Measurements from ENCODE around the gene TMEM204.
A peak's percentile ranks its signal among the peaks of the same experiment; 100 is the strongest.

TMEM204 gene

DNA sequence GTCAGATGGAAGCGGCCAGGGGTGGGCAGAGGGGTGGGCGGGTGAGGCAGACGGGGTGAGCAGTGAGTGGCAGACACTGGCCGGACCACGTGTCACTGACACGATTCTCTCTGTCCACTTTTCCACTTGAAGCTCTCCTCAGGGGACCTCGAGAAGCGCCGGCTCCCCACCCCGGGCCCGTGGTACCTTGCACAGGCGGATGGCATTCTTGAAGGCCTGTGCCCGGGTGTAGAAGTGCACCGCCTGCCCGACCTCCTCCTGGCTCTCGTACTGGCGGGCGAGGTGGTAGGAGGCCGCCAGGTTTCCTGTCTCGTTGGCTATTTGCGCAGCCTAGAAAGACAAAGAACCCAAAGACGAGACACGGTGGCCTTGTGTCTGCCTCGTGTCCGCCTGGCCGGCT is 9.1 kb upstream of the TMEM204 start:
- no peak for DNase-seq

GRCh38 chr16:1525871-1526607 is 7.4 kb upstream of the TMEM204 start:
- DNase-seq: peak; percentile 16

- no peak for DNase-seq
Measured at GRCh38 chr16:1526608-1527555, 6.6 kb upstream of the TMEM204 start.

DNA sequence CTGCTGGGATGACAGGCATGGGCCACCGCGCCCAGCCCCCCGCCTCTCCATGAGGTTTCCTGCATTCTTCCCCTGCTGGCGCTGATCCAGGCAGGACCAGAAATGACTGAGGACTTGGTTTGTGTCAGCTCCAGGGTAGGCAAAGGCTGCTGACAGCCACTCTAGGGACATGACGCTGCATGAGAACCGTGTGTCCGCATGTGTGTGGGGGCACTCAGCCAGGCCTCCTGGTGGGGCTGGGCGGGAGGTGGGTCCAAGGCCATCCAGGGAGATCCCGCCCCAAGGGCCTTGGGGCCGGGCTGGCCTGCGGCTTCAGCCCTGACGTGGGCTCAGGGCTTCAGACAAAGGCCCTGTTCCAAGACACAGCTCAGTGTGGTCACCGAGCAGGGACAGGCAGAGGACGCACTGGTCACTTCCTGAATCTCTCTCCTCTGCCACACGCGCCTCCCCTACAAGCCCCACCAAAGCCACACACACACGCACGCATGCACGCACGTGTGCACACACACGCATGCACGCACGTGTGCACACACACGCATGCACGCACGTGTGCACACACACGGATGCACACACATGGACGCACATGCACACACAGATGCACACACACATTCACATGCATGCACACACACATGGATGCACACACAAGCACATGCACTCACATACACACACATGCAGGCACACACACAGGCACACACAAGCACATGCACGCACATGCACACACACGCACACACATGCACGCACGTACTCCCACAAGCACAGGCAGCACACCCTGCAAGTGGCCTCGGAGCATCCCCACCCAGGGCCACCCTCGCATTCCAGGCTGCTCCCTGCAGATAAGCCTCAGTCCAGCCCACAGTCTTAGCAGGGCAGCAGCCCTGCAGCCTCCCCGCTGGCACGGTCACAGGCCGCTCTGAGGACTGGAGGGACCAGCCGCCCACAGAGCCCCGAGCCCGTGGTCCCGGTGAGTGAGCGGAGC is 5.3 kb upstream of the TMEM204 start:
- DNase-seq: no peak

DNA sequence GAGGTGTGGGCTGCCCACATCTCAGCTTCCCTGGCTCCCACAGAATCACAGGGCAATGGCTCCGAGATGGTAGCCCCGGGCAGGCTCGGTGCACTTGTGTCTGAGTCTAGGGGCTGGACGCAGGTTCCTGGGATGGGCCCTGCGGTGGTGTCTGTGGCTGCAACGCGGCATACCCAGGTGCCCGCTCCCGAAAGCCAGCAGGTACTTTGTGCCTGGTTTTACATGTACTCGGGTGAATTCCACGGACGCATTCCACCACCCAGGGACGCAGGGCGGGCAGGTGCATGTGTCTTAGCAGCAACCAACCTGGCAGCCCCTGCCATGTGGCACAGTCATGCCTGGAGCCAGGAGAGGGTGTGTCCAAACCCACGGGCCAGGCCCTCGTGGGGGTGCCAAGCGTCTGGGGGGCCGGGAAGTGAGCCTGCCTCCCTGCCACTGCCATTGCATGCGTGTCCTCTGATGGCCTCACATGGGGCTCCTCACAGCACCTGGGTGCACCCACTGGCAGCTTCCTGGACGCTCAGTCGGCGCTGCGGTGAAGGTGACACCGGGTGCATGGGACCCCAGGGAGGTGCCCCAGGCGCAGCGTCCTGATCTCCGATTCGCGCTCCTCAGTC is 4.4 kb upstream of the TMEM204 start:
- DNase-seq: no peak

DNA sequence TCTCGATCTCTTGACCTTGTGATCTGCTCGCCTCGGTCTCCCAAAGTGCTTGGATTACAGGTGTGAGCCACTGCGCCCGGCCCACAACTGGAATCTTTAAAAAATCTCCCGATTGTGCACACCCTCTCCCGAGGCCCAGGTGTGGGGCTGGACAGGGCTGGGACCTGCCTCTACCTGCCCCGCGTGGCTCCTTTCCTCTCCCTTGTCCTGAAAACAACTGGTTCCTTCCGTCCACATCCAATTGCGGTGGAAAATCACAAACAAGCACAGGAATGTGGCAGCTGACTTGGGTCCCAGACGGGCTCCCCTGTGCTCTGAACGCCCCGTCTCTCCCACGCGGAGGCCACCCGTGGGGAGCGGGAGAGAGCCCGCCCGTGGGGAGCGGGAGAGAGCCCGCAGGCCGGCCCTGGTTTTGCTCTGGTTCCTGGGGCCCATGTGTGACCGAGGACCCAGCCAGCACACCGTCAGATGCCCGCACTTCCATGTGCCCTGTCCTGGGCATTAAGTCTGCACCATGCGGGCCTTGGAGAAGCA is 3.0 kb upstream of the TMEM204 start:
- DNase-seq: no peak

DNA sequence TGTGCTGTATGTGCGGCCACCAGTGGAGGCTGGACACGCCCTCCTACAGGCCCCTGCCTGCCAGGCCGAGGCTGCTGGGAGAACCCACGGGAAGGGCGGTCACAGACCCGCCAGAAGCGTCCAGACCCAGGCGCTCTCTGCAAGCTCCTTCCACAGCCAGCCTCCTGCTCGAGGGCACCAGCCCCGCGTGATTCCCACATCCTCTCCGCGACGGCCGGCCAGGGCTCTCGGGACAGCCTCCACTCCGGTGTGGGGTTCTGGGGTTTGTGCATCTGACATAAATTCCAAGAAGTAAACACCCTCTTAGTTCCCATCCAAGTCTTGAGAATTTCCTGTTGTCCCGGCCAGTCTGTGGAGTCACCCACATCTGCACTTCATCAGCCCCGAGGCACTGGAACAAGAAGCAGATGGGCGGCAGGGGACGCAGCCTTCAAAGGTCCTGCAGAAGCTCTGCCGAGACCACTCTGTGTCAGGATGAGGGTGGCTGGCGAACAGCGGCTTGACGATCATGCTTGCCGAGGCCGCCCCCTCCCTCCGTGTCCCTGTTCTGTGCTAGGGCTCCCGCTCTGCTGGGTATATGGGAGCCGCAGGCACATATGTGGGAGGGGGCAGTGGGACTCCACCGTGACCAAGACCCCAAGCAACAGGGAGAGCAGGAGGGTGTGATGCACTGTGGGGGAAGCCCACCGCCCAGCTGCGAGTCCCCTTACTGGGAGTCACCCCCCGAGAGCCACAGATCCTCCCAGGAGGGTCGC is 2.4 kb upstream of the TMEM204 start:
- no peak for DNase-seq

DNA sequence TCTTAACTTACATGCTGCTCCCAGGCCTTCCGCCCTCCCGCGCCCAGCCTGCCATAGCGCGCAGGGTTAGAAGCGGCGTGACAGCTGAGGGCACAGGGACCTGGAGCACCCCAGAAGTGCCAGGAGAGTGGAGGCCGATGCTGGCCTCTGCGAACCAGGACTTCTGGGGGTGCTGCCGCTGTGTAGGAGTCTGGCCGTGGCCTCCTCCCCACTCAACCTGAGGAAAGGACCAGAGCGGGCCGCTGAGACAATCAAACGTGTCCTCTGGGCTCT is 1.9 kb upstream of the TMEM204 start:
- no peak for DNase-seq

DNA sequence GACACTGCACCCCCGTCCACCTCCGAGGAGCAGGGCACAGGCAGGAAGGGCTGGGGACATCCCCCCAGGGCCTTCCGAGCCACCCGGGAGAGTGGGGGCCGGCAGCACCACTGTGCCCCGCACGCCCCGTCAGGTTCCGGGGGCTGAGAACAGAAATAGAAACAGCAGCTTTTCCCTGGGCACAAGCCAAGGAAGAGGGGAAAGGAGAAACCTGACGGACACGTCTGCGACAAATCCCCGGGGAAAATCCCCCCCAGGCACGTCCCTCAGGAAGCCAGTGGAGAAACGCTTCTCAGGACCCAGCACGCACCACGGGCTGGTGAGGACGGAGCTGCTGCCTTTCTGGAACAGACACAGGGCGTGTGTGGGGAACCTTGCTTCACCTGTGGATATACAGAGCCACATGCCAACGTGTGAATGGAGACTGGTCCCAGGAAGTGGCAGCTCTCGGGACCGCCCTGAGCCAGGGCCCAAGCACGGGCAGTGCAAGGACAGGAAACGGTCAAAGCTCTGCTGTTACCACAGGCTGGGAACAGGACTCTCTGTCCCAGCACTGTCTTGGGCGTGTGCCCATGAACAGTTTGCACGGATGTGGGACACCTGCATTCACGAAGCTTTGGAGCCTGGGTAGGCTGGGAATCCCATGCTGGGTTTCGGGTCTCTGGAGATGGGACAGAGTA is 1.2 kb upstream of the TMEM204 start:
- no peak for DNase-seq

- no peak for DNase-seq
Measured at GRCh38 chr16:1532771-1533170, 695 bp upstream of the TMEM204 start.

DNA sequence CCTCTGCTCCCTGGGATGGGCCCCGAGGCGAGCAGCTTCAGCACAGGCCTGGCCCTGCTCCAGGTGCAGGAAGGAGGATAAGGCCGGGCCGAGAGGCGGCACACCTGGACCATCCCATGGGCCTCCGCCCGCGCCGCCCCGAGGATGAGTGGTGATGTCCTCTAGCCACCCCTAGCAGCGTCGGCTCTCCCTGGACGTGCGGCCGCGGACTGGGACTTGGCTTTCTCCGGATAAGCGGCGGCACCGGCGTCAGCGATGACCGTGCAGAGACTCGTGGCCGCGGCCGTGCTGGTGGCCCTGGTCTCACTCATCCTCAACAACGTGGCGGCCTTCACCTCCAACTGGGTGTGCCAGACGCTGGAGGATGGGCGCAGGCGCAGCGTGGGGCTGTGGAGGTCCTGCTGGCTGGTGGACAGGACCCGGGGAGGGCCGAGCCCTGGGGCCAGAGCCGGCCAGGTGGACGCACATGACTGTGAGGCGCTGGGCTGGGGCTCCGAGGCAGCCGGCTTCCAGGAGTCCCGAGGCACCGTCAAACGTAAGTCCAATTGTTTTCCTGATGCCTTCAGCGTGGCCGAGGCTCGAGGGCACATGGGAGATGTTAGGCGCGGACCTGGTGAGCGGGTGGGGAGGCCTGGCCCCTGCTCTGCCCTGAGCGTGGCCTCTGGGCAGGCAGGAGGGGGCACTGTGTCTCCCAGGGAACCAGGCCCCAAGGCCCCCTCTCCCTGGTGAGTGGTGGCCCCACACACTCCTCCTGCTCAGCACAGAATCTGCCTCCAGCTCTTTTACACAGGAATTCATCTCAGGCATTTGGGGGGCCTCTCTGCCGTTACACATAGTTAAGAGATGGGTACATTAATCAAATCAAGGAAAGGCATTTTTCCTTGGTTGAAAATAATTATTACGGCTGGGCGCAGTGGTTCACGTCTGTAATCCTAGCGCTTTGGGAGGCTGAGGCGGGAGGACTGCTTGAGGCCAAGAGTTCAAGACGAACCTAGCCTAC is 855 bp downstream of the TMEM204 start:
- DNase-seq: peak; percentile 28

GRCh38 chr16:1535391-1536291 is 2.2 kb downstream of the TMEM204 start:
- DNase-seq: peak; percentile 12

DNA sequence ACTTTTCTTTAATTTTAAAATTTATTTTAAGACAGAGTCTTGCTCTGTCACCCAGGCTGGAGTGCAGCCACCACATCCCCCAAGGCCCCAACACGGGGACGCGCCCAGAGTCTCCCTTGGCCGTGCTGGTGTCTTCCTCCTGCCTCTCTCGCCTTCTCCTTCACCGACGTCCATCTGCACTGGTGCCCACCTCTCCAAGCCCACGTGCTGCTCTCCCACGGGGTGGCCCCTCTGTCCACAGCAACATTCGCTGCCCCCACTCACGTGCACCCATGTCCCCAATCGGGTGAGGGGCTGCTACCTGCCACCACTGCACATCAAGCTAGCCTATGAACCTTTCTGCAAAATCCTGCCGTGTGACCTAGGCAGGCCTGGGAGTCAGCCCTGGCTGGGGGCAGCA is 3.1 kb downstream of the TMEM204 start:
- no peak for DNase-seq

DNA sequence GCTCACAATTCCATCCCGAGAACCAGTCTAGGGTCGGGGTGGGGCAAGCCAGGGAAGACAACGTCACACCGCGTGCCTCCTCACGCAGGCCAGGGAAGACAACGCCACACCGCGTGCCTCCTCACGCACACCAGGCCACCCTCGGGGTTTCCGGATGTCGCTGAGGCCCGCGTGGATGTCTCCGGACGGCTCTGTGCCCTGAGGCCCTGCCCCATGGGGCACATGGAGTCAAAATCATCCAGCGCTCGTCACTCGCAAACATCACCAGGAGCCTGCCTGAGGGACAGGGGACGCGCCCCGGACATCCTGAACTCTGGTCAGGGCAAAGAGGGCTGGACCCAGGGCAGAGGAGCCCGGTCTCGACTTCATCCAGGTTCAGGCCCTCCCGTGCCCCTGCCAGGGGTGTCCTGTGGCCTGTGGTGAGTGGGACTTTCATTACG is 3.7 kb downstream of the TMEM204 start:
- DNase-seq: no peak

DNA sequence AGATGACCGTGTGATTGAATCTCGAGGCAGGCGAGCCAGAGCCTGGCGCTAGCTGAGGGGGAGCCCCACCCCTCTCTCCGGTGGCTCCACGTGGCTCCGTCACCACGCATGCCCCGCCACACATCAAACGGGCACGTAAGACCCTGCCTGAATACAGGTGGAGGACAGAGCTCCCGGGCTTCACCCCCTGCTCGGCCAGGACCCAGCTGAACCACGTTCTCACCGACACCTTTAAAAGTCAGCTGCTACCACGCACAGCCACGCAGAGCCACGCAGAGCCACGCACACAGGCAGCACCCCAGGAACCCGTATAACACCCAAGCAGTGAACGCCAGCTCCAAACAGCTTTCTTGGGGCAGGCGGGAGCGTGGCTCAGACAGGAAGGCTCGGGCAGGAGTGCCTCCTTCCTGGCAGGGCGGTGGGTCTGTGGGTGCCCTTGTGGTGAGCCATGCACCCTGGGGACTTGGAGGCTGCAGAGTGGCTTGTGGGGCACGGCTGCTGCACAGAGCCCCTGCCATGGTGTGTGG is 4.4 kb downstream of the TMEM204 start:
- no peak for DNase-seq

- DNase-seq: no peak
Measured at GRCh38 chr16:1538804-1539520, 5.5 kb downstream of the TMEM204 start.

GRCh38 chr16:1539720-1540555 is 6.5 kb downstream of the TMEM204 start:
- no peak for DNase-seq
